Vagina (tissue), 2 donors: ENCODE data around the gene ZNF74.

ENCODE experiments used
- POLR2A ChIP-seq, 2 donors: fragments of 450-650 bp; IDR thresholded peaks; one replicate each; pipeline ENCODE4 v1.6.1; 2017; ENCODE audit warnings: antibody characterized with exemption in 2 of 2, mild to moderate bottlenecking in 2 of 2, moderate library complexity in 2 of 2
- TF ChIP-seq, protein P1 (sequence below), 3 experiments: fragments of 450-650 bp in 2 of 3; fragments of 200-600 bp in 1 of 3; sonication (generic) in 1 of 3; IDR thresholded peaks; one replicate each; pipeline ENCODE4 v1.5.1; 2017 to 2019; ENCODE audit warnings: antibody characterized with exemption in 3 of 3, mild to moderate bottlenecking in 2 of 3, moderate library complexity in 2 of 3

DNA sequence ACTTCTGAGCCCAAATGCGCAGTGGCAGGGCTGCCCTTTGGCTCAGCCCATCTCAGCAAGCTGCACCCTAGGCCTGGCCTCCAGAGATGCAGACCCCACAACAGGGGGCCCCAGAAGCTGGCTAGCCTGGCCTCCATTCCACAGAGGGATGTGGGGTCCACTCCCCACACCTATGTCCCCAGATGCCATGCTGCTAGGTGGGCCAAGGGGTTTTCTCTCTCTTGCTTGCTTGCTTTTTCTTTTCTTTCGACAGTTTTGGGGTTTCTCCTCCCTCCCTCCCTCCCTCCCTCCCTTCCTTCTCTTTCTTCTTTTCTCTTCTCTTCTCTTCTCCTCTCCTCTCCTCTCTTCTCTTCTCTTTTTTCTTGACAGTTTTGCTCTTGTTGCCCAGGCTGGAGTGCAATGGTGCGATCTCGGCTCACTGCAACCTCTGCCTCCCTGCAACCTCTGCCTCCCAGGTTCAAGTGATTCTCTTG is 34.0 kb downstream of the ZNF74 start:
- TF ChIP-seq, protein P1, sequence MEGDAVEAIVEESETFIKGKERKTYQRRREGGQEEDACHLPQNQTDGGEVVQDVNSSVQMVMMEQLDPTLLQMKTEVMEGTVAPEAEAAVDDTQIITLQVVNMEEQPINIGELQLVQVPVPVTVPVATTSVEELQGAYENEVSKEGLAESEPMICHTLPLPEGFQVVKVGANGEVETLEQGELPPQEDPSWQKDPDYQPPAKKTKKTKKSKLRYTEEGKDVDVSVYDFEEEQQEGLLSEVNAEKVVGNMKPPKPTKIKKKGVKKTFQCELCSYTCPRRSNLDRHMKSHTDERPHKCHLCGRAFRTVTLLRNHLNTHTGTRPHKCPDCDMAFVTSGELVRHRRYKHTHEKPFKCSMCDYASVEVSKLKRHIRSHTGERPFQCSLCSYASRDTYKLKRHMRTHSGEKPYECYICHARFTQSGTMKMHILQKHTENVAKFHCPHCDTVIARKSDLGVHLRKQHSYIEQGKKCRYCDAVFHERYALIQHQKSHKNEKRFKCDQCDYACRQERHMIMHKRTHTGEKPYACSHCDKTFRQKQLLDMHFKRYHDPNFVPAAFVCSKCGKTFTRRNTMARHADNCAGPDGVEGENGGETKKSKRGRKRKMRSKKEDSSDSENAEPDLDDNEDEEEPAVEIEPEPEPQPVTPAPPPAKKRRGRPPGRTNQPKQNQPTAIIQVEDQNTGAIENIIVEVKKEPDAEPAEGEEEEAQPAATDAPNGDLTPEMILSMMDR (IDR thresholded peaks at IDR 0.05), result no peak
- TF ChIP-seq POLR2A (IDR thresholded peaks at IDR 0.05), result no peak
